NCI-H69 (cell line): ENCODE results near the gene CIRBP.
A peak's percentile ranks its signal among the peaks of the same experiment; 100 is the strongest.

ENCODE experiments used
- DNase-seq: peaks from one replicate; lab custom pipeline; 2025; lab: John Stamatoyannopoulos, UW

Gene CIRBP

DNA sequence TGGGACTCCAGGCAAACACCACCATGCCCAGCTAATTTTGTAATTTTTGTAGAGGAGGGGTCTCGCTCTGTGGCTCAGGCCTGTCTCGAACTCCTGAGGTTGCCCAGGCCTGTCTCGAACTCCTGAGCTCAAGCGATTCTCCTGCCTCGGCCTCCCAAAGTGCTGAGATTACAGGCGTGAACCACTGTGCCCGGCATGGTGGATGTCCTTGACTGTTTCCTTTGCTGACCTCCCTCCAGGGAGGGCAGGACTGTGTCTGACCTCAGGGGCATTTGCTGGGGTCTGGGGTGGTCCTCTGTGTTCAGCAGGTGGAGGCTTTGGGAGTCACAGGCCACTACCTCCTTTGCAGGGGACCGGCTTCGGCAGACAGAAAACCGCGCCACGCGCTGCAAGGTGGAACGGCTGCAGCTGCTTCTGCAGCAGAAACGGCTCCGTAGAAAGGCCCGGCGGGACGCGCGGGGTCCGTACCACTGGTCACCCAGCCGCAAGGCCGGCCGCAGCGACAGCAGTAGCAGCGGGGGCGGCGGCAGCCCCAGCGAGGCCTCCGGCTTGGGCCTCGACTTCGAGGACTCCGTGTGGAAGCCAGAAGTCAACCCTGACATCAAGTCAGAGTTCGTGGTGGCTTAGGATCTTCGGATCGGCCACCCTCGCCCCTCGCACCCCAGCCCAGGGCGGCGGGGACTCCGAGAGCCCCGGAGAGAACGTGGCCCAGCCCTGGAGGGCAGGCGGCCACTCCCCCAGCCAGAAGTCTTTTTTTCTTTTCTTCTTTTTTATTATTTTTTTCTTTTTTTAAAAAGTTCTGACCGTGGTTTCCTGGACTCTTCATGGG lies 12.3 kb upstream of the CIRBP start:
- DNase-seq, result no peak

DNA sequence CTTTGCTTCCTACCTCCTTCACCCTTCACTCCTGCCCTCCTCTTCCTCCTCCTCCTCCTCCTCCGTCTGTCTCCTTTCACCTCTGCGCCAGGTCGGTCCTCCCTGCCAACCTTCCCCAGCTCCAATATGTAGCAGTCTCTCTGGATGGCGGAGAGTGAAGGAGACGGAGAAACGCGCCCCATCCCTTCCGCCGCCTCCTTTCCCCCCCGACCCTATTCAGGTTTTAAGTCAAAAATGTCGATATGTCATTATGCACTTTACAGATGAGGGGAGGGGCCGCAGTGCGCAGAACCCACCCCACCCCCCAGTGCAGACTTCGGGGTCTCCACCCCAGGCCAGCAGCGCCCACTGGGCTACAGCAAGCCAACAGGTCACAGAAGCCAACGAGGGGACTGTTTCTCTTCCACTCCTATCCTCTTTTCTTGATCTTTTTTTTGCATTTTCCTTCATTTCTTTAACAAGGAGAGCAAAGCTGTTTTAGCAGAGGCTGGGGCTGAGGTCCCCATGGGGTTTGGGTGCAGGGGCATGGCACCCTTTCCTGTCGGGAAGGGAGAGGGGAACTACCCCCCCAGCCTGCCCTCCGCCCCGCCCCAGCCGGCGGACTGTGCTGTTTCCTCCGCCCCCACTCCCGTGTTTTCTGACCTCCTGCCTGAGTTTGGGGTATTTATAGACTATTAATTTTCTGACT lies 11.5 kb upstream of the CIRBP start:
- DNase-seq, result no peak

DNA sequence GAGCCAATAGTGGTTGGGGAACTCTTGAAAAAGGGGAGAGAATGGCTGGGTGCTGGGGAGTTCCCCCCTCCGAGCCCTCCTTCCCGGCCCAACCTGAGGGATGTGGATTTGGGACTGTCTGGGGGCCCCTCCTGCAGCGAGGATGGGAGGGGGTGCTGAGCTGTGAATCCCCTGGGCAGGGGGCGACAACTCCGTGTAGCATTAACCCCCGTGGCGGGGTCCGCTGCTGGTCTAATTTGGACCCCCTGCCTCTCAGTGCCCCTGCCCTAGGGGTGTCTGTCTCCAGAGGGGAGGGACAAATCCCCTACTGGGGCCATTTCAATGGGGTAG lies 11.0 kb upstream of the CIRBP start:
- no peak for DNase-seq

DNA sequence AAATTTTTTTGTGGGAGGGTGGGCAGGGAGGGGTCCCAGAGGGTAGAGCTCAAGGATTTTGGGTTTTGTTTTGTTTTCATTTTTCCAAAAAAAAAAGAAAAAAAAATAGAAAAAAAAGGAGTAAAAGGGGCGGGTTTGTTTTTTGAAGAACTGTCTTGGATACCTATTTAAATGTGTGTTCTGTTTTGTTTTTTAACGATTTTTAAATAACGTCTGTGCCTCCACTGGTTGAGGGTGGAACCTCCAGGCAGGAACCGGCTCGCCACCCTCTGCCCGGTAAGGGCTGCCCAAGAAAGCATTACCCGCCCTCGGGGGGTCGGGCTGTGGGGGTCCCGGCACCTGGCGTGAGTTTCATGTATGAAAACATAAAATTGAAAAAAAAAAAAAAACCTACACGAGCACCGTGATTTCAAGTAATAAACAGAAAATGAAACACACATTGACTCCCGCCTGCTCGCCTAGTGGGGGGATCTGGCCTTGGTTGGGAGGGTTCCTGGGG lies 10.4 kb upstream of the CIRBP start:
- DNase-seq, result no peak

DNA sequence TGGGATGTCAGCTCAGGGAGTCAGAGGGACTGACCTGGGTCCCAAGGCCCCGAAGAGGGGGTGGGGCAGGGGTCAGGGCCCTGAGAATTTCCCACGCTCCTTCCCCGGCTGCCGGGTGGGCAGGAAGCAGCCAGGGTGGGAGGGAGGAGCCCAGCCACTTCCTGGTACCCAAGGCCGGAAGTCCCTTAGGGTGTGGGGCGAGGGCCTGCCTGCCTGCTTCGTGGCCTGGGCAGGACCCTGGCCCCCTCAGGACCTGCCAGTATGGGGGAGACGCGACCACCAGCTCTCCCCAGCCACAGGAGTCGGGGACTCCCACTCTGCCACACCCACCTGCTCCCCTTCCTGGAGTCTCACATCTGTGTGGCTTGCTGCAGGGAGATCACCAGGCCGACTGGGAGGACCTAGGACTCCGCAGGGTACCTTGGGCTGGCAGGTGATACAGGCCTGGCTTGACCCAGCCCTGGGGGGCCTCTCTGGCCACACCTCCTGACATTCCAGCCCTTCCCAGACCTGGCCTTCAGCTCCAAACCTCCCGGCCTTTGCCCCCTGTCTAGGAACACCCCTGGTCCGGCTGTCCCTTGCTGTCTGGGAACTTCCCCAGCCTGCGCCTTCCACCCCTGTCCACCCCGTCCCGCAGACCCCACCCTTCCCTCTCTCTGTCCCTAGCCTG lies 9.8 kb upstream of the CIRBP start:
- DNase-seq, result peak; percentile 71

DNA sequence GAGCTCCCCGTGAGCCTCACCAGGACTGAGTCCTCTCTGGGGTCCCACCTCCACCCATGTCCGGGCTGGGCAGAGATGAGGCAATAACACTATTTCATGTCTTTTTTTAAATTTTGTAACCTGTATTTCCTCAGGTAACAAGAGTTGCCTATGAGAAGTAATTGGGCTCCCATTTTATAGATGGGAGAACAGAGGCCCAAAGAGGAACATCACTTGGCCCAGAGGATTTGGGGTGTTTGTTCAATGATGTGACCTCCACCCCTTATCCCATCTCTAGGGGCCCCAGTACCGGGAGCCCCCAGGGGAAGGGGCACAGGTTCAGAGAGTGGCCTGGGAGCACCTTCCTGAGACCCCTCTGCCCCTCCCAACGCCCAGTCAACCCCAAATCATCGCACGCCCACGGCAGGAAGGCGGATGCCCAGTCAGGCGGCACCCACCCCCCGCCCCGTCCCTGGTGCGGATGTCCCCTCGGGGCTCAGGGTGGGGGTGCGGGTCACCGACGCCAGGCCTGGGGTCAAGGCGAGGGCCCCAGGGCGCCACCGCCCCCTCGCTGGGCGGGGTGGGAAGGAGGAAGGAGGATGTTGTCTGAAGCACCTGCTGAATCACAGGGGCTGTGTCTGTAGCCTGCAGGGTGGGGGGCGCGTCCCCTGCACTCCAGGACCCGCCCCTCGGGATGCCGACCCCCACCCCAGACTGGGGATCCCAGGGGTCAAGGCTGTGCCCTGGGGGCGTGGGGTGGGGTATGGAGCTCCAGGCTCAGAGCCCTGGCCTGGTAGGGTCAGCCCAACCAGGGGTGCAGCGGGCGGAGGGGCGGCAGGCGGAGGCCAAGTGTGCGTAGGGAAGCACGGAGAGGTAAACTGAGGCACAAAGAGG lies 9.0 kb upstream of the CIRBP start:
- peak; percentile 61 for DNase-seq

DNA sequence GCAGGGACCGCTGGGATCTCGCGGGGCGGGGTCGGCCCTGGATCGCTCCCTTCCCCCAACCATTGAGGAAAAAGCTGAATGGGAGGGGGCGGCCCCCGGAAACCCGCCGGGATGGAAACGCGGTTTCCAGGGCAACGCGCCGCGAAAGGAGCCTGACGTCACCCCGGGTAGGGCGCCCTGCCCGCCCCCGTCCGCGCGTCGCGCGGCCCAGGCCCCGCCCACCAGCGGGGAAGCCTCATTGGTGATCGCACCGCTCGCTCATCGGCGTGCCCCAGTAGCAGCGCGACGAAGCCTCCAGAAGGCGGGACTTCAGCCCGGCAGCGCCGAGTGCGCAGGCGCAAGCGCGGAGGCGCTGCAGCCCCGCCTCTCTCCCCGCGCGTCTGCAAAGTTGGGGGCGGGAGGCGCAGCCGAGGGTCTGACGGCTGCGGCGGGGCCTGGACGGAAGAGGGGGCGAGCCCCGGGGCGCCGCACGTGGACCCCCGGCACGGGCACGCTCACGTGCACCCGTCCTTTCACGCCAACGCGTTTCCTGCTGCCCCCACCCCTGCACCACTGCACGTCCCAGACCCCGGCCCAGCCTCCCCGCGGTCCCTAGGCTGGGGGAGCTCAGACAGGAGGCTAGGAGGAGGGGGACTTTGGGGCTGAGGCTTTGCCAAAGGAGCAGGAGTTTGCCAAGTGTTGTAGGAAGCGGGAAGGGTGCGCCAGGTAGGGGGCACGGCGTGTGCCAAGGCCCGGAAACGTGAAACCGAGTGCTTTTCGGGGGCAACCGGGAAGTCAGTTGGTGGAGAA lies 8.2 kb upstream of the CIRBP start:
- DNase-seq, result peak; percentile 99

DNA sequence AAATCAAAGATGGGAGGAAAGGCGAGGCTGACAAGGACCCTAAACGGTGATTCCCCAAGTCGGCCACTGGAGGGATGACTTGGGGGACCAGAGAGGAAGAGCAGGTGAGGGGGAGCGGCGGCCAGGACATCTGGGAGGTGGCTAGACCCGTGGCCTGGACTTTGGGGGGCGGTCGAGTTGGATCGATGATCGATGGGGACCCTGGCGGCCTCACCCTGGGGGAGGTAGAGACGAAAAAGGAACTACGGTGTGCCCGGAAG lies 7.7 kb upstream of the CIRBP start:
- no peak for DNase-seq

DNA sequence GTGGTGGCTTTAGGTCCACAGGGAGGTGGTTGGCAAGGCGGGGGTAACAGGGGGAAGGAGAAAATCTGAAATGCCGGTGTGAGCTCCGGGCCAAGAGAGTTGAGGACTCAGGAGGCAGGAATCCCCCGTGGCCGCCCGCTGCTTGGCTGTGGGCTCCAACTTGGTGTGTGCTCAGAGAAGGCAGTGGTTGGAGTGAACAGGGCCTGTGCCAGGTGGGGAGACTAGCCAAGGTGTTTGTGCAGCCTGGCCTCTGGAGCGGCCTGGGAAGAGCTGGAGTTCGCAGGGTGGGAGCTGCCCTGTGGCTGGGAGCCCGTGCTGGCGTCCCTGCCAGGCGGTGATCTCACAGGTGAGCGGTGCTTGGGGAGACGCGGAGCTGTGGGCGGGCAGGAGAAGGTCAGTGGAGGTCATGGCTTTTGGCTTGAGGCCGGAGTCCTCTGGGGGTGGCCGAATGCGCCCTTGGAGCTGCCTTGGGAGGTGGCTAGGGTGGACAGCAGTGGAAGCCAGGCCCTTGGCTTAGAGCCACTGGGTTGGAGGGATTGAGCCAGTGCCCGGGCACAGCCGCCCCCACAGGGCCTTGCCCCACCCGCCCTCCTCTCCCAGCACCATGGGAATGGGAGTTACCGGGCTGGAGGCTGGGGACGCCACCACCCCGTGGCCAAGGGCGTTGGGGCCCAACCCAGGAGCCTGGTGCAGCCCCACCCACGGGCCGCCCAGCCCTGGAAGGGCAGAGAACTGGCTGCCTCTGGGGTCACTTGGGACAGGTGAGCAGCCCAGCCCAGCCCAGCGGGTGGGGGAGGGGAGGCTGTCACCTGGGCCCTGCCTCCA lies 7.1 kb upstream of the CIRBP start:
- DNase-seq, result peak; percentile 62

DNA sequence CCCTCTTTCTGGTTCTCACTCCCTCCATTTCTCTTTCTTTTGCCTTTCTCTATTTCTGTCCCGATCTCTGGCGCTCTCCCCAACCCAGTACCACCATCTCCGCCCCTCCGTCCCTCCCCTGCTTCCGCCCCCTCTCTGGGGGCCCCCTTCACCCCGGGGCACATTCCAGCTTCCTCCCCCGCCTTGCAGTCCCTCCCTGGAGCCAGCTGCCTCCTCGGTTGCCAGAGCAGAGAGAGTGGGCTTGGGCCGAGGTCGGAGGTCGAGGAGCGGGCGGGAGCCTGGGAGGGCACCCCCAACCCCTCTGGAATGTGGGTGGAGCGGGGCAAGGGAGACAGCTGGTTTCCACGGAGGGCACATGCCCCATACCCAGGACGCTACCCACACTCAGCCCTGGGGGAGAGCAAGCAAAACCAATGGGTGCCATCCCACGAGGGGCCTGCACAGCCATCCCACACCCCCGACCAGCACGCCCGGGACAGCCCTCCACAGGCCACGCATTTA lies 6.5 kb upstream of the CIRBP start:
- DNase-seq, result no peak

DNA sequence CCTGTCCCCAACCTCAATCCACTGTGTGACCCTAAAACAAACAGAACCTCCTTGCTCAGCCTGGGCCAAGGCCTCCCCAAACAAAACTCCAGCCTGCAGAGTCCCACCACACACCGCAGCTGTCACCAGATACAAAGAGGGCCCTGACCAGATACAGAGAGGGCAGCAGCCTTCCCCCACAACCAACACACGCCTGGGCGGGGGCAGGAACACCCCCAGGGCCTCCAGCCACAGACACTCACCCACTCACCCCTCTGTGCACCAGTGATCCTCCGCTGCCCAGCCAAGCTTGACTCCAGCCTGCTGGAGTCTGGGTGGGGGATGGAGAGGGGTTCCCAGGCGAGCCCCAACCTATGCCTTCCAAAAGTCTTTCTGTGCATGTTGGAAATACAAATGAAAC lies 5.9 kb upstream of the CIRBP start:
- DNase-seq, result no peak

DNA sequence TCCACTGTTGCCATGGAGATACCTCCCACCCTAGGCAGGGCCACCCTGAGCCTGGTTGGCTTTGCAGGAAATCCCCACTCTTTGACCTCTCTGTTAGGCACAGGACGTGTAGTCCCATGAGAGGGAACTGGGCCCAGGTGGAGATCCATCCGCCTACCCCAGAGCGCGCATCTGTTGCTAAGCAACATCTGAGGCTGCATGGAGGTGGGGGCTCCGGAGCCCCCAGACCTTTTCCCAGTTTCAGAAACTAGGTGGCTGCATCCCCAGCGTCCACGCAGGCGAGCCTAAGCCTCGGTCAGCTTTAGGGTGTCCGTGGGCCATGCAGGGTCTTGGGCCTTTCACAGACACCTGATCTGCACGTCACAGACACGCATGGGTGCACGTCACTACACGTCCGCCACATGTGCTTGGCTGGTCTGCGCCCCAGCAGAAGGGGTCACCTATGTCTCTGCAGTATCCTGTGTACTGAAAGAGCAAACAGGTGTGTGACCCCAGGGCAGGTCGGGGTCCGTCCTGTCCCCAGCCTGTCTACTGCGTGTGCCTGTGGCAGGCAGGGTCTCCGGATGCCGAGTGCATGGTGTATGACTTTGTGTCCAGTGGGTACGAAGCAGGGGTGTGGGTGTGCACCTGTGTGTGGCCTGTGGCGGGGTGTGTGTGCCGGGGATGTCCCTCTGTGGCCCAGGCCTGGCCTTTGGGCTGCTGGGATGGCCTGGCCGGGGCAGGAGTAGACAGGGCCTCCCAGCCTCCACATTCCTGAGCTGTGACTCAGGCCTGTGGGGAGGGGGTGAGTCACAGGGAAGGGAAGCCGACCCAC lies 4.1 kb upstream of the CIRBP start:
- DNase-seq, result peak; percentile 48

DNA sequence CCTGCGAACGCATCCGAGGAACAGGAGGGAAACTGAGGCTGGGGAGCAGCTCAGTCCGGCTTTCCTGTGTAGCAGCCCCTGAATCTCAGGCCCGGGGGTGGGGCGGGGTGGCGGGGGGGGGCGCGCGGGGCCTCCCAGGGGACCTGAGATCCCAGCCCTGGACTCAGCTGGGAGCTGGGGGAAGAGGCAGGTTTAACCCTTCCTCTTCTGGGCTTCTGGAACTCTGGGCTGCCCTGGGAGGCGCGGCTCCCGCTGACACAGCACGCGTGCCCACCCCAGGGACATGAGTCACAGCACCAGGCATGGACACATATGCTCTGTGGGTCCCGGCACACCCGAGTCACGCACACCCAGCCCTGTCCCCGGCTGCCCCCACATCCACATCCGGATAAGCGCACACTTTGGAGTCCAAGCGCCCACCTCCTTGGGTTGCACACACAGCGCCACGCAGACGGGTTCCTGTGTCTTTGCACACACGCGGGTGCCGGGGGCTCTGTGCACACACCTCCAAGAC lies 3.5 kb upstream of the CIRBP start:
- DNase-seq, result peak; percentile 61

DNA sequence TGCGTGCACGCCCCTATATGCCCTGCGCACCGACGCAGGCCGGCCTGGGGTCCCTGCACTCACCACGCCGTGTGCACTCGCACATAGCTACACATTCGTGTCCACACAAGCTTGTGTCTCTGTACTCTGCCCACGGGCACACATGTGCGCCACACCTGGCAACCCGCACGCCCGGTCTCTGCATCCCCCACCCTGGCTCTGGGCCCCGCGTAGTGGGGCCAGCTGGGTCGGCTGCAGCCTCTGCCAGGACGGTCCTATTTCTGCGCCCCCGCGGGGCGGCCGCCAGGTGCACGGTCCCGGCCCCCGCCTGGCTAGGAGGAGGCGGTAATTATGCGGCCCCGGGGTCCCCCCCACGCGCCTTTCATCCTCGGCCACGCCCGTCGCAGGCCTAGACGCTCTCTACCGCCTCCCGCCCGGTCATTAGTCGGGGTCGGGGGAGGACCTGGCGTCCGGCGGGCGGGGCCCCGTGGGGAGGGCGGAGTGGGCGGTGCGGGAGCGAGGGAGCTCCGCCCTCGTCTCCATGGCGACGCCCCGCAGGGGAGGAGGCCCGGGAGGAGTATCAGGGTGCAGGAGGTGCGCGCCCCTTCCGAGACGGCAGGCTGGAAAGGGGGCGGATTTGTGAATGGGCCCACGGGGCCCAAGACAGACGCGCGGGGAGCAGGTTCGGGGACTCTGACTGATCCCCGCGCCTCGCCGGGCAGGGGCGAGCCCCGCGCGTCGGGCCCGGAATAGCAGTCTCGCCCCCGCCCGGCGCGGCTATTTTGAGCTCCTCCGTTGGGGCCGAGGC lies 2.8 kb upstream of the CIRBP start:
- DNase-seq, result peak; percentile 99

DNA sequence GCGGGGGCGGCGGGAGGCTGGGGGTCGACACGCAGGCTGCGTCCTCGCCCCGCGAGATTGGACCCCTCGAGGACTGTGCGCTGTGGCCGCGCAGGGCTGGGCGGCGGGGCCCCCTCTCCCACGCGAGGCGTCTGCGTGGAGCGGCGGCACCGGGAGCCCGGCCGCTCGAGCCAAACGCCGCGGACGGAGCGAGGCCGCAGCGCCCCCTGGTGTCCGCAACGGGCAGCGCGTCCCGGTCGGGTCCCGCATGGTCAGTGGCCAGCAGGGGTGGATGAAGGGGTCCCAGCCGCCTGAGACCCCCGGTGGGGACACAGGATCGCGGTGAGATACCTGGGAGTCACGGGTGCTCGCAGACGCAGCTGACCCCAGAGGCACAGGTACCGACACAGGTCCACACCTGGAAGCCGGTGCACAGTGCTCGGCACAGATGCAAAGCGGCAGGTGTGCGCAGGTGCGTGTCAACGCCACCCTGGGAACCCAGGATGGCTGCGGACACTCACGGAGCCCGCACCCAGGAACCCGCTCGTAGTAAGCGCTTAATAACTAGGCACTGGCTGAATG lies 2.1 kb upstream of the CIRBP start:
- DNase-seq, result peak; percentile 85

DNA sequence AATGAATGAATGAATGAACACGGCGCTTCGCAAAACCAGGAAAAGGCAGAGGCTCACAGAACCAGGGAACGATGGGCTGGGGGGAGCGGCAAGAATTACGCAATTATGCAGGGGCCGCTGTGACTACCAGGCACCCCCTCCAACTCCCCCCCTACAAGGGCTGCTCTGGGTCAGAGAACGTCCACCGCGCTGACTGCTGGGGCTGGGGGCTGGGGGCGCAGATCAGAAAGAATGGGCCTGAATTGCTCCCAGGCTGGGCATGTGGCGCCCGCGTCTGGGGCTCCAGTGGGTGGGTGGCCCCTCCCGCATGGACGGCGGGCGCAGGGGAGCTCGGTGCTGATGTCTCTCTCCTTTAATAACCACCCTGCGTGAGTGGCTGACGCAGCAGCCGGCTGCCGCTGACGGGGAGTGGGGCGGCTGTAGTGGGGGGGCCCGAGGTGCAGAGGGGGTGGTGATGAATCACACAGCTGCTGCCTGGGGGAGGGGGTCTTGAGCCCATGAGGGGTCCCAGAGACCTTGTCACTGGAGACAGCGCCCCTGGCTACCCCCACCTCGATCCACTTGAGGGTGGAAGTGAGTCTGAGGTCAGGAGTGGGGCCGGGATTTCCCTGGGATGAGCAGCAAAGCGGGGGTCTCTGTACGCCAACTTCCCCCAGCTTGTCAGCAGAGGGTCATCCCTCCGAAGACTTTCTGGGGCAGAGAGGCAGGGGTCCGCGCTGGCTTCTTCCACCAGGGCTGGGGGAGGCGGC lies 1.5 kb upstream of the CIRBP start:
- peak; percentile 85 for DNase-seq
